Muscle of back (tissue), 11 donors: ENCODE results near the gene RRP15. TPM values are rescaled to one million over a fixed set of nuclear protein-coding genes. Genes with fewer than 3 reads are reported as not detected.

Source experiments
- DNase-seq, 3 donors: peaks; one replicate each; pipeline versions ENCODE4 v3.0.0 to v3.0.0-alpha.2; 2013
- polyA plus RNA-seq, 10 donors: library from polyadenylated mRNA; unstranded; fragments of 120-200 nt; gene quantifications; one replicate each; pipeline ENCODE4 v1.2.1, GENCODE V29; 2013; ENCODE audit not compliant: insufficient read length in 10 of 10

RRP15 gene
- polyA plus RNA-seq, 10 donors, result 16.5 to 24.1 (median 19.4) TPM

DNA sequence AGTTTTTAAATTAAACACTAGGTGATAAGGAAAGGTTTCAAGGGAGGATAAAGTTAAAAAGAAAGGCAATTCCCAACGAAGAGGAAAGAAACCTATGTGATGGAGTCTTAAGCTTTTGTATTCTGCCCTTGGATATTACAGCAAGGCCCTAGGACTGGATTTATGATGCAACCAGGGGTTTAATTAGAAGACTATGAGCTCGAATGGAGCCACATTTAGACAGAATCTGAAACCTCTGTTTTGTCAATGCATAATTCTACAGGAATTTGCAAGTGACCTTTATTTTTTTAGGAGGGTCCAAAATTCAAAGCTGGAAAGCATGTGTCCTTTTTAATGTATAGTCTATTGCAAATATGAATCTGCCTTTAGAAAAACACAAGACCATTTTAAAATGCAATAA, 98.0 kb downstream of the RRP15 start:
- DNase-seq, result no peak

DNA sequence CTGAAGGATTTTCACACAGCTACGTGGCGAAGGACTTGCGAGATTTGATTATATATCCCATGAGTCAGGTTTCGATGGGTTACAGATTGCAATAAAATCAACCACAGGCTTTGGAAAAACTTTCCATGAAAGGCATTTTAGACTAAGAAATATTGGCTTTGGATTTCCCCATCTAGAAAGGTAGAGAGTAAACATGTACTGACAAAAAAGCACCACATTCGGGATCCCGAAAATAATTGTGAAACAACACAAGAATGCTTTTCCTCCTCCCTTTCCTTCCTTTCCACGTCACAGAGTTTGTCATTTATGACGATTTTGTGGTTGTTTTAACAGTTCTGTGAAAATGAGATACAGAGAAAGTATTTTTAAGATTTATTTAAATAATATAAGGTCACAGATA, 98.6 kb downstream of the RRP15 start:
- no peak for DNase-seq

DNA sequence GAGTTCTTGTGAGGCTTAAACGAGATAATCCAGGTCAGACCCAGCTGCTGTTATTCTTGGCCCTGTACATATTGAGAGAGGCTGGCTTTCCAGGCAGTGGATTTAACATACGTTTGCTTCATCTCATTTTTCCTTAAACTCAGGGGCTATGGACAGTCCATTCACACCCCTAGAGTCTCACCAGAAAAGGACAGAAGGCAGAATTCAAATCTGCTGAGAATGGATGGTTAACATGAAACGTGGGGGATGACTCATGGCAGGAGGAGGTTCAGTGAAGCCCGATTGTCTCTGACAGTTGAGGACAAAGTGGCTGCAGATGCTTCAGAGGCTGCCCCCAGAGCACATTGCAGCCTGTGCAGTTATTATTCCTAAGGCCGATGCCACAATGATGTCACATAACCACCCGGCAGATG, 99.5 kb downstream of the RRP15 start:
- peak in 1 of 3 donors; percentile 38 for DNase-seq

Other genes with a start within 250 kb of the RRP15 start
- gene TGFB2, start 60.0 kb downstream of the RRP15 start, polyA plus RNA-seq, result 10 to 100 TPM; 40.9 to 97.0 (median 59.8) TPM